T1000 (cell line): ENCODE data around the gene COA1.

Source experiments
- DNase-seq: peaks from one replicate; lab custom pipeline; 2025; ENCODE audit warnings: mixed read lengths; lab: John Stamatoyannopoulos, UW

The COA1 gene

GRCh38 chr7:43590862-43591557 lies 138.3 kb downstream of the COA1 start:
- no peak for DNase-seq

- DNase-seq = no peak
Measured at GRCh38 chr7:43589728-43590127, 139.6 kb downstream of the COA1 start.
